Esophagus muscularis mucosa (tissue), 3 donors: ENCODE measurements around the gene ENAM.

Experiments used
- EP300 ChIP-seq: sonication (generic); formaldehyde crosslinking; IDR thresholded peaks from one replicate; pipeline ENCODE4 v1.6.1; 2017; ENCODE audit warnings: antibody characterized with exemption
- TF ChIP-seq, protein P1 (sequence below), 3 experiments: fragments of 200-600 bp in 2 of 3; fragments of 450-650 bp in 1 of 3; sonication (generic) in 2 of 3; IDR thresholded peaks; one replicate each; pipeline ENCODE4 v1.5.1; 2017 to 2019; ENCODE audit warnings: antibody characterized with exemption in 3 of 3, mild to moderate bottlenecking in 2 of 3, moderate library complexity in 1 of 3

DNA sequence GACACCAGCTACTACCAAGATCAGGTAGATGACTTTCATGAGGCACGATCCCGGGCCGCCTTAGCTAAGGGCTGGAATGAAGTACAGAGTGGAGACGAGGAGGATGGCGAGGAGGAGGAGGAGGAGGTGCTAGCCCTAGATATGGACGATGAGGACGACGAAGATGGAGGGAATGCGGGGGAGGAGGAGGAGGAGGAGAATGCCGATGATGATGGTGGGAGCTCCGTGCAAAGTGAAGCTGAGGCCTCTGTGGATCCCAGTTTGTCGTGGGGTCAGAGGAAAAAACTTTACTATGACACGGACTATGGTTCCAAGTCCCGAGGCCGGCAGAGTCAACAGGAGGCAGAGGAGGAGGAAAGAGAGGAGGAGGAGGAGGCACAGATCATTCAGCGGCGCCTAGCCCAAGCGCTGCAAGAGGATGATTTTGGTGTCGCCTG lies 60.3 kb downstream of the ENAM start:
- TF ChIP-seq, protein P1, sequence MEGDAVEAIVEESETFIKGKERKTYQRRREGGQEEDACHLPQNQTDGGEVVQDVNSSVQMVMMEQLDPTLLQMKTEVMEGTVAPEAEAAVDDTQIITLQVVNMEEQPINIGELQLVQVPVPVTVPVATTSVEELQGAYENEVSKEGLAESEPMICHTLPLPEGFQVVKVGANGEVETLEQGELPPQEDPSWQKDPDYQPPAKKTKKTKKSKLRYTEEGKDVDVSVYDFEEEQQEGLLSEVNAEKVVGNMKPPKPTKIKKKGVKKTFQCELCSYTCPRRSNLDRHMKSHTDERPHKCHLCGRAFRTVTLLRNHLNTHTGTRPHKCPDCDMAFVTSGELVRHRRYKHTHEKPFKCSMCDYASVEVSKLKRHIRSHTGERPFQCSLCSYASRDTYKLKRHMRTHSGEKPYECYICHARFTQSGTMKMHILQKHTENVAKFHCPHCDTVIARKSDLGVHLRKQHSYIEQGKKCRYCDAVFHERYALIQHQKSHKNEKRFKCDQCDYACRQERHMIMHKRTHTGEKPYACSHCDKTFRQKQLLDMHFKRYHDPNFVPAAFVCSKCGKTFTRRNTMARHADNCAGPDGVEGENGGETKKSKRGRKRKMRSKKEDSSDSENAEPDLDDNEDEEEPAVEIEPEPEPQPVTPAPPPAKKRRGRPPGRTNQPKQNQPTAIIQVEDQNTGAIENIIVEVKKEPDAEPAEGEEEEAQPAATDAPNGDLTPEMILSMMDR (IDR thresholded peaks at IDR 0.05): no peak
- TF ChIP-seq EP300: no peak
